NB4 (cell line): ENCODE measurements around the gene DENND5B.

ENCODE experiments used
- DNase-seq: peaks from one replicate; pipeline ENCODE4 v3.0.0; 2010; ENCODE audit warnings: low read depth
- H3K4me3 ChIP-seq: one replicate; pipeline ENCODE4 v1.5.1; 2011; ENCODE audit warnings: mild to moderate bottlenecking, low read depth, low read length, moderate library complexity
- CTCF ChIP-seq: IDR thresholded peaks from one replicate; pipeline ENCODE4 v1.5.1; 2012; ENCODE audit warnings: low read depth, low read length
- MAX ChIP-seq: IDR thresholded peaks from 2 replicates; pipeline ENCODE4 v1.6.1; 2011; ENCODE audit warnings: low read depth, low read length
- MYC ChIP-seq: IDR thresholded peaks from 2 replicates; pipeline ENCODE4 v1.6.1; 2011; ENCODE audit warnings: low read depth, low read length
- POLR2A ChIP-seq: IDR thresholded peaks from 2 replicates; pipeline ENCODE4 v1.6.1; 2011; ENCODE audit warnings: mild to moderate bottlenecking; ENCODE audit not compliant: insufficient read length; ENCODE audit errors: extremely low read depth

Gene DENND5B

GRCh38 chr12:31471051-31471450, 119.9 kb downstream of the DENND5B start:
- H3K4me3 ChIP-seq = no peak overlapping the region
- no peak for TF ChIP-seq POLR2A
- no peak for TF ChIP-seq CTCF
- no peak for TF ChIP-seq MAX
- no peak for TF ChIP-seq MYC
- no peak for DNase-seq

GRCh38 chr12:31470459-31470858, 120.5 kb downstream of the DENND5B start:
- no peak for TF ChIP-seq POLR2A
- no peak for TF ChIP-seq MYC
- no peak for TF ChIP-seq CTCF
- TF ChIP-seq MAX = no peak
- no peak overlapping the region for H3K4me3 ChIP-seq
- DNase-seq = no peak

GRCh38 chr12:31466768-31467167, 124.2 kb downstream of the DENND5B start:
- no peak overlapping the region for H3K4me3 ChIP-seq
- DNase-seq = no peak
- TF ChIP-seq POLR2A (no peak), CTCF (no peak), MYC (no peak)

GRCh38 chr12:31465002-31465401, 125.9 kb downstream of the DENND5B start:
- TF ChIP-seq POLR2A (no peak), MYC (no peak), CTCF (no peak), MAX (no peak)

GRCh38 chr12:31460024-31460423, 130.9 kb downstream of the DENND5B start:
- no peak for DNase-seq
- H3K4me3 ChIP-seq = no peak overlapping the region
- no peak for TF ChIP-seq MAX
- no peak for TF ChIP-seq CTCF
- TF ChIP-seq POLR2A = no peak
- TF ChIP-seq MYC = no peak

More at GRCh38 chr12:31465002-31465401, 125.9 kb downstream of the DENND5B start:
- DNase-seq = no peak
- H3K4me3 ChIP-seq = no peak overlapping the region

- no peak for DNase-seq
- TF ChIP-seq MYC = no peak
- TF ChIP-seq MAX = no peak
- no peak for TF ChIP-seq CTCF
- TF ChIP-seq POLR2A = no peak
- no peak overlapping the region for H3K4me3 ChIP-seq
Measured at GRCh38 chr12:31456562-31456961, 134.4 kb downstream of the DENND5B start.
